K562 (cell line): Measurements from ENCODE around the gene GHDC. TPM values are rescaled to one million over a fixed set of nuclear protein-coding genes. Genes with fewer than 3 reads are reported as not detected.

Experiments
- NFATC3 ChIP-seq: fragments of 450-650 bp; IDR thresholded peaks from 2 replicates; pipeline ENCODE4 v1.6.1; 2017; ENCODE audit warnings: mild to moderate bottlenecking
- NFE2 ChIP-seq: IDR thresholded peaks from 2 replicates; pipeline ENCODE4 v1.6.1; 2014; ENCODE audit warnings: antibody characterized with exemption, low read depth
- POLR2G ChIP-seq: fragments of 200-400 bp; formaldehyde crosslinking; IDR thresholded peaks from 2 replicates; pipeline ENCODE4 v1.6.1; 2017; ENCODE audit warnings: low read depth, mild to moderate bottlenecking, antibody characterized with exemption, low read length, moderate library complexity
- TEAD4 ChIP-seq, 2 experiments: sonication (generic) in 1 of 2; formaldehyde crosslinking in 1 of 2; IDR thresholded peaks; 2 replicates each; pipeline versions ENCODE4 v1.6.1 to v1.8.0; 2012 to 2022; ENCODE audit warnings: borderline replicate concordance in 1 of 2, inconsistent platforms in 1 of 2, low read length in 1 of 2, mild to moderate bottlenecking in 1 of 2, missing genetic modification reagents in 1 of 2
- ZBTB1 ChIP-seq: sonication (generic); formaldehyde crosslinking; IDR thresholded peaks from 2 replicates; pipeline ENCODE4 v1.8.1; 2023; ENCODE audit warnings: missing genetic modification reagents, low read depth, mild to moderate bottlenecking, borderline replicate concordance
- ZNF174 ChIP-seq: fragments of 250-450 bp; sonication (Bioruptor Pico); IDR thresholded peaks from 2 replicates; pipeline ENCODE4 v1.4.0; 2020; ENCODE audit warnings: mild to moderate bottlenecking
- polyA plus RNA-seq, 8 experiments: library from polyadenylated mRNA; depleted of rRNA in 4 of 8; stranded (reverse) in 5 of 8; unstranded in 3 of 8; fragments of >200 nt; fragmentation: Nextera tagmentation in 2 of 8; fragmentation: Illumina TruSeq in 1 of 8; extraction: Ambion mirVana in 2 of 8; extraction: Trizol in 1 of 8; gene quantifications; 2 replicates each; pipeline versions ENCODE4 v1.2.1 to v1.2.3, GENCODE V29; 2011 to 2014; ENCODE audit warnings: inconsistent platforms in 1 of 8, missing spikeins in 1 of 8
- total RNA-seq, 7 experiments: library from RNA; depleted of rRNA in 6 of 7; stranded (reverse); fragments of >200 nt in 6 of 7; fragmentation: Illumina TruSeq in 2 of 7; extraction: Trizol in 2 of 7; gene quantifications; 2 replicates each; pipeline versions ENCODE4 v1.2.1 to v1.2.3, GENCODE V29; 2011 to 2021; ENCODE audit warnings: low replicate concordance in 1 of 7
- TF ChIP-seq, protein P1 (sequence below): fragments of 200-600 bp; sonication (generic); IDR thresholded peaks from one replicate; pipeline ENCODE4 v1.6.1; 2012; ENCODE audit warnings: mild to moderate bottlenecking, low read depth, low read length, inconsistent platforms
- TF ChIP-seq, protein P2 (sequence below): fragments of 450-650 bp; IDR thresholded peaks from one replicate; pipeline ENCODE4 v1.6.1; 2018; ENCODE audit warnings: mild to moderate bottlenecking, moderate library complexity; ENCODE audit not compliant: partially characterized antibody
- TF ChIP-seq, protein P3 (sequence below), 2 experiments: fragments of 450-650 bp in 1 of 2; sonication (generic) in 1 of 2; formaldehyde crosslinking in 1 of 2; IDR thresholded peaks in 1 of 2; conservative IDR thresholded peaks in 1 of 2; 2 replicates each; pipeline versions ENCODE4 v1.6.1 to v1.8.1; 2016 to 2023; ENCODE audit warnings: mild to moderate bottlenecking in 2 of 2, moderate library complexity in 2 of 2, inconsistent platforms in 1 of 2, missing genetic modification reagents in 1 of 2
- TF ChIP-seq, protein P4 (sequence below): fragments of 450-650 bp; formaldehyde crosslinking; IDR thresholded peaks from 2 replicates; pipeline ENCODE4 v1.4.0; 2020; ENCODE audit warnings: mild to moderate bottlenecking, moderate library complexity

GHDC gene
- total and polyA plus RNA-seq, 9 of the 15 experiments (the other 6 are each of a cell fraction or from before 2014, with no cell fraction given) = 0.65 to 23.2 (median 11.2) TPM

DNA sequence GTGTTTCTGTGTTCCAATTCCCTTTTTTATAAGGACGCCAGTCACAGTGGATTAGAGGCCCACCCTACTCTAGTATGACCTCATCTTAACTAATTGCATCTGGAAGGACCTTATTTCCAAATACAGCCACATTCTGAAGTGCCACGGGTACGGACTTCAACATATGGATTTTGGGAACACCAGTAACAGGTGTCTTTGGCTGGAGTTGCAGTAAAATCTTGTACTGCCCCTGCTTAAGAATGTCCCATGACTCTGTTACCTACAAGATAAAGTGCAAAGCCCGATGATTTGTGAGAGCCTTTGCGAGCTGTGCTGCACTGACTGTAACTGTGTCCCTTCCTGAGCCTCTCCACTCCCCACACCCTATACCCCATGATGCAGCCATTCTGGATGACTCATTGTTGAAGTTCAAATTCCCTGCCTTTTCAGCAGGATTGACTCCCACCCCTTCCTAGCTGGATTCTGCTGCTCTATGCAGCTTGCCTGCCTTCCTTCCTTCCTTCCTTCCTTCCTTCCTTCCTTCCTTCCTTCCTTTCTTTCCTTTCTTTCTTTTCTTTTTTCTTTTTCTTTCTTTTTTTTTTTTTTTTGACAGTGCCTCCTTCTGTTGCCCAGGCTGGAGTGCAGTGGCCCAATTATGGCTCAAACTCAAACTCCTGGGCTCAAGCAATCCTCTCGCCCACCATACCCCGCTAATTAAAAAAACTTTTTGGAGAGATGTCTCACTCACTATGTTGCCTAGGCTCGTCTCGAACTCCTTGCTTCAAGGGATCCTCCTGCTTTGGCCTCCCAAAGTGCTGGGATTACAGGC lies 11.2 kb downstream of the GHDC start (continued):
- TF ChIP-seq, protein P1, sequence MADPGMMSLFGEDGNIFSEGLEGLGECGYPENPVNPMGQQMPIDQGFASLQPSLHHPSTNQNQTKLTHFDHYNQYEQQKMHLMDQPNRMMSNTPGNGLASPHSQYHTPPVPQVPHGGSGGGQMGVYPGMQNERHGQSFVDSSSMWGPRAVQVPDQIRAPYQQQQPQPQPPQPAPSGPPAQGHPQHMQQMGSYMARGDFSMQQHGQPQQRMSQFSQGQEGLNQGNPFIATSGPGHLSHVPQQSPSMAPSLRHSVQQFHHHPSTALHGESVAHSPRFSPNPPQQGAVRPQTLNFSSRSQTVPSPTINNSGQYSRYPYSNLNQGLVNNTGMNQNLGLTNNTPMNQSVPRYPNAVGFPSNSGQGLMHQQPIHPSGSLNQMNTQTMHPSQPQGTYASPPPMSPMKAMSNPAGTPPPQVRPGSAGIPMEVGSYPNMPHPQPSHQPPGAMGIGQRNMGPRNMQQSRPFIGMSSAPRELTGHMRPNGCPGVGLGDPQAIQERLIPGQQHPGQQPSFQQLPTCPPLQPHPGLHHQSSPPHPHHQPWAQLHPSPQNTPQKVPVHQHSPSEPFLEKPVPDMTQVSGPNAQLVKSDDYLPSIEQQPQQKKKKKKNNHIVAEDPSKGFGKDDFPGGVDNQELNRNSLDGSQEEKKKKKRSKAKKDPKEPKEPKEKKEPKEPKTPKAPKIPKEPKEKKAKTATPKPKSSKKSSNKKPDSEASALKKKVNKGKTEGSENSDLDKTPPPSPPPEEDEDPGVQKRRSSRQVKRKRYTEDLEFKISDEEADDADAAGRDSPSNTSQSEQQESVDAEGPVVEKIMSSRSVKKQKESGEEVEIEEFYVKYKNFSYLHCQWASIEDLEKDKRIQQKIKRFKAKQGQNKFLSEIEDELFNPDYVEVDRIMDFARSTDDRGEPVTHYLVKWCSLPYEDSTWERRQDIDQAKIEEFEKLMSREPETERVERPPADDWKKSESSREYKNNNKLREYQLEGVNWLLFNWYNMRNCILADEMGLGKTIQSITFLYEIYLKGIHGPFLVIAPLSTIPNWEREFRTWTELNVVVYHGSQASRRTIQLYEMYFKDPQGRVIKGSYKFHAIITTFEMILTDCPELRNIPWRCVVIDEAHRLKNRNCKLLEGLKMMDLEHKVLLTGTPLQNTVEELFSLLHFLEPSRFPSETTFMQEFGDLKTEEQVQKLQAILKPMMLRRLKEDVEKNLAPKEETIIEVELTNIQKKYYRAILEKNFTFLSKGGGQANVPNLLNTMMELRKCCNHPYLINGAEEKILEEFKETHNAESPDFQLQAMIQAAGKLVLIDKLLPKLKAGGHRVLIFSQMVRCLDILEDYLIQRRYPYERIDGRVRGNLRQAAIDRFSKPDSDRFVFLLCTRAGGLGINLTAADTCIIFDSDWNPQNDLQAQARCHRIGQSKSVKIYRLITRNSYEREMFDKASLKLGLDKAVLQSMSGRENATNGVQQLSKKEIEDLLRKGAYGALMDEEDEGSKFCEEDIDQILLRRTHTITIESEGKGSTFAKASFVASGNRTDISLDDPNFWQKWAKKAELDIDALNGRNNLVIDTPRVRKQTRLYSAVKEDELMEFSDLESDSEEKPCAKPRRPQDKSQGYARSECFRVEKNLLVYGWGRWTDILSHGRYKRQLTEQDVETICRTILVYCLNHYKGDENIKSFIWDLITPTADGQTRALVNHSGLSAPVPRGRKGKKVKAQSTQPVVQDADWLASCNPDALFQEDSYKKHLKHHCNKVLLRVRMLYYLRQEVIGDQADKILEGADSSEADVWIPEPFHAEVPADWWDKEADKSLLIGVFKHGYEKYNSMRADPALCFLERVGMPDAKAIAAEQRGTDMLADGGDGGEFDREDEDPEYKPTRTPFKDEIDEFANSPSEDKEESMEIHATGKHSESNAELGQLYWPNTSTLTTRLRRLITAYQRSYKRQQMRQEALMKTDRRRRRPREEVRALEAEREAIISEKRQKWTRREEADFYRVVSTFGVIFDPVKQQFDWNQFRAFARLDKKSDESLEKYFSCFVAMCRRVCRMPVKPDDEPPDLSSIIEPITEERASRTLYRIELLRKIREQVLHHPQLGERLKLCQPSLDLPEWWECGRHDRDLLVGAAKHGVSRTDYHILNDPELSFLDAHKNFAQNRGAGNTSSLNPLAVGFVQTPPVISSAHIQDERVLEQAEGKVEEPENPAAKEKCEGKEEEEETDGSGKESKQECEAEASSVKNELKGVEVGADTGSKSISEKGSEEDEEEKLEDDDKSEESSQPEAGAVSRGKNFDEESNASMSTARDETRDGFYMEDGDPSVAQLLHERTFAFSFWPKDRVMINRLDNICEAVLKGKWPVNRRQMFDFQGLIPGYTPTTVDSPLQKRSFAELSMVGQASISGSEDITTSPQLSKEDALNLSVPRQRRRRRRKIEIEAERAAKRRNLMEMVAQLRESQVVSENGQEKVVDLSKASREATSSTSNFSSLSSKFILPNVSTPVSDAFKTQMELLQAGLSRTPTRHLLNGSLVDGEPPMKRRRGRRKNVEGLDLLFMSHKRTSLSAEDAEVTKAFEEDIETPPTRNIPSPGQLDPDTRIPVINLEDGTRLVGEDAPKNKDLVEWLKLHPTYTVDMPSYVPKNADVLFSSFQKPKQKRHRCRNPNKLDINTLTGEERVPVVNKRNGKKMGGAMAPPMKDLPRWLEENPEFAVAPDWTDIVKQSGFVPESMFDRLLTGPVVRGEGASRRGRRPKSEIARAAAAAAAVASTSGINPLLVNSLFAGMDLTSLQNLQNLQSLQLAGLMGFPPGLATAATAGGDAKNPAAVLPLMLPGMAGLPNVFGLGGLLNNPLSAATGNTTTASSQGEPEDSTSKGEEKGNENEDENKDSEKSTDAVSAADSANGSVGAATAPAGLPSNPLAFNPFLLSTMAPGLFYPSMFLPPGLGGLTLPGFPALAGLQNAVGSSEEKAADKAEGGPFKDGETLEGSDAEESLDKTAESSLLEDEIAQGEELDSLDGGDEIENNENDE = no peak
- TF ChIP-seq, protein P2, sequence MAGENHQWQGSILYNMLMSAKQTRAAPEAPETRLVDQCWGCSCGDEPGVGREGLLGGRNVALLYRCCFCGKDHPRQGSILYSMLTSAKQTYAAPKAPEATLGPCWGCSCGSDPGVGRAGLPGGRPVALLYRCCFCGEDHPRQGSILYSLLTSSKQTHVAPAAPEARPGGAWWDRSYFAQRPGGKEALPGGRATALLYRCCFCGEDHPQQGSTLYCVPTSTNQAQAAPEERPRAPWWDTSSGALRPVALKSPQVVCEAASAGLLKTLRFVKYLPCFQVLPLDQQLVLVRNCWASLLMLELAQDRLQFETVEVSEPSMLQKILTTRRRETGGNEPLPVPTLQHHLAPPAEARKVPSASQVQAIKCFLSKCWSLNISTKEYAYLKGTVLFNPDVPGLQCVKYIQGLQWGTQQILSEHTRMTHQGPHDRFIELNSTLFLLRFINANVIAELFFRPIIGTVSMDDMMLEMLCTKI = no peak
- TF ChIP-seq NFE2 (peak; percentile 61; the same call in 1 of the 2 replicates), NFATC3 (no peak), POLR2G (no peak), ZNF174 (CRISPR knock-in tag) (no peak), TEAD4 (IDR thresholded peaks at IDR 0.05; ENCODE audit: low read length) (no peak), TEAD4 (CRISPR knock-in tag; IDR thresholded peaks at IDR 0.05; ENCODE audit: borderline replicate concordance) (no peak), ZBTB1 (no peak)
- TF ChIP-seq, protein P3, sequence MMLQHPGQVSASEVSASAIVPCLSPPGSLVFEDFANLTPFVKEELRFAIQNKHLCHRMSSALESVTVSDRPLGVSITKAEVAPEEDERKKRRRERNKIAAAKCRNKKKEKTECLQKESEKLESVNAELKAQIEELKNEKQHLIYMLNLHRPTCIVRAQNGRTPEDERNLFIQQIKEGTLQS (IDR thresholded peaks at IDR 0.05) = peak; percentile 94
- TF ChIP-seq, protein P3 (CRISPR knock-in tag; conservative IDR thresholded peaks at IDR 0.05) = peak; percentile 62; the same call in 1 of the 2 replicates
- TF ChIP-seq, protein P4, sequence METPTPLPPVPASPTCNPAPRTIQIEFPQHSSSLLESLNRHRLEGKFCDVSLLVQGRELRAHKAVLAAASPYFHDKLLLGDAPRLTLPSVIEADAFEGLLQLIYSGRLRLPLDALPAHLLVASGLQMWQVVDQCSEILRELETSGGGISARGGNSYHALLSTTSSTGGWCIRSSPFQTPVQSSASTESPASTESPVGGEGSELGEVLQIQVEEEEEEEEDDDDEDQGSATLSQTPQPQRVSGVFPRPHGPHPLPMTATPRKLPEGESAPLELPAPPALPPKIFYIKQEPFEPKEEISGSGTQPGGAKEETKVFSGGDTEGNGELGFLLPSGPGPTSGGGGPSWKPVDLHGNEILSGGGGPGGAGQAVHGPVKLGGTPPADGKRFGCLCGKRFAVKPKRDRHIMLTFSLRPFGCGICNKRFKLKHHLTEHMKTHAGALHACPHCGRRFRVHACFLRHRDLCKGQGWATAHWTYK (CRISPR knock-in tag) = no peak
